WTC11 (cell line): ENCODE measurements around the gene APLF. TPM values are rescaled to one million over a fixed set of nuclear protein-coding genes. Genes with fewer than 3 reads are reported as not detected.

ENCODE experiments used
- ATAC-seq: fragments of 200-7000 bp; cut with Tn5 transposase; 2 replicates; pipeline ENCODE4 v1.10.0; 2021; ENCODE audit warnings: mild to moderate bottlenecking, moderate library complexity
- CTCF ChIA-PET: fragments of 300-600 bp; sonication (Branson Sonifier 250); formaldehyde crosslinking; loops from one replicate; lab custom pipeline; 2021; ENCODE audit warnings: antibody characterized with exemption; lab: Charles Lee
- POLR2A ChIA-PET: fragments of 350-600 bp; sonication (Branson Sonifier 250); formaldehyde crosslinking; loops from one replicate; lab custom pipeline; 2021; ENCODE audit warnings: antibody characterized with exemption; lab: Charles Lee
- DNase-seq: peaks from one replicate; pipeline ENCODE4 v3.0.0; 2021; ENCODE audit warnings: low spot score
- H3K27ac Mint-ChIP-seq: 2 replicates; pipeline ENCODE4 v1.8.0; 2021; ENCODE audit warnings: mixed read lengths
- H3K27me3 Mint-ChIP-seq: 2 replicates; pipeline ENCODE4 v1.8.0; 2021; ENCODE audit warnings: low read depth, mild to moderate bottlenecking, moderate library complexity, mixed read lengths
- H3K36me3 Mint-ChIP-seq: 2 replicates; pipeline ENCODE4 v1.8.0; 2021; ENCODE audit warnings: mixed read lengths
- H3K4me1 Mint-ChIP-seq: 2 replicates; pipeline ENCODE4 v1.8.0; 2022; ENCODE audit warnings: mixed read lengths
- H3K4me3 Mint-ChIP-seq: 2 replicates; pipeline ENCODE4 v1.8.0; 2021; ENCODE audit warnings: mild to moderate bottlenecking, moderate library complexity, mixed read lengths
- H3K9me3 Mint-ChIP-seq: 2 replicates; pipeline ENCODE4 v1.8.0; 2021; ENCODE audit warnings: mixed read lengths
- CBFB ChIP-seq: sonication (generic); formaldehyde crosslinking; IDR thresholded peaks from 2 replicates; pipeline ENCODE4 v1.8.1; 2022; ENCODE audit warnings: mild to moderate bottlenecking, low read depth, missing genetic modification reagents
- EMX1 ChIP-seq: fragments of 250-450 bp; sonication (Bioruptor Pico); IDR thresholded peaks from 2 replicates; pipeline ENCODE4 v1.8.0; 2021; ENCODE audit warnings: mild to moderate bottlenecking
- ESRRA ChIP-seq: sonication (generic); formaldehyde crosslinking; IDR thresholded peaks from 2 replicates; pipeline ENCODE4 v1.8.1; 2022; ENCODE audit warnings: mild to moderate bottlenecking, missing genetic modification reagents, borderline replicate concordance
- ETV6 ChIP-seq: sonication (generic); formaldehyde crosslinking; IDR thresholded peaks from 2 replicates; pipeline ENCODE4 v1.8.1; 2022; ENCODE audit warnings: mild to moderate bottlenecking, missing genetic modification reagents
- FOXK1 ChIP-seq: sonication (generic); formaldehyde crosslinking; IDR thresholded peaks from 2 replicates; pipeline ENCODE4 v1.8.0; 2022; ENCODE audit warnings: mild to moderate bottlenecking, moderate library complexity, missing genetic modification reagents
- FOXP1 ChIP-seq: sonication (generic); formaldehyde crosslinking; IDR thresholded peaks from 2 replicates; pipeline ENCODE4 v1.8.0; 2022; ENCODE audit warnings: missing genetic modification reagents, mild to moderate bottlenecking, moderate library complexity, borderline replicate concordance
- GRHL2 ChIP-seq: fragments of 250-450 bp; sonication (Bioruptor Pico); IDR thresholded peaks from 2 replicates; pipeline ENCODE4 v1.8.0; 2022; ENCODE audit warnings: mild to moderate bottlenecking, moderate library complexity; ENCODE audit not compliant: insufficient replicate concordance, severe bottlenecking
- HMGA2 ChIP-seq: fragments of 250-450 bp; sonication (Bioruptor Pico); IDR thresholded peaks from 2 replicates; pipeline ENCODE4 v1.4.0; 2021; ENCODE audit warnings: mild to moderate bottlenecking, moderate library complexity
- JAZF1 ChIP-seq: fragments of 250-450 bp; sonication (Bioruptor Pico); IDR thresholded peaks from 2 replicates; pipeline ENCODE4 v1.9.0; 2021; ENCODE audit warnings: moderate library complexity, mild to moderate bottlenecking, inconsistent platforms
- KAT7 ChIP-seq: sonication (generic); formaldehyde crosslinking; IDR thresholded peaks from 2 replicates; pipeline ENCODE4 v1.8.1; 2023; ENCODE audit warnings: missing genetic modification reagents, mild to moderate bottlenecking, borderline replicate concordance
- MYBL2 ChIP-seq: sonication (generic); formaldehyde crosslinking; IDR thresholded peaks from 2 replicates; pipeline ENCODE4 v1.8.1; 2023; ENCODE audit warnings: mild to moderate bottlenecking, moderate library complexity, missing genetic modification reagents
- NFYB ChIP-seq: sonication (generic); formaldehyde crosslinking; conservative IDR thresholded peaks from 2 replicates; pipeline ENCODE4 v1.8.0; 2022; ENCODE audit warnings: low read depth, missing genetic modification reagents
- SP1 ChIP-seq: sonication (generic); formaldehyde crosslinking; conservative IDR thresholded peaks from 2 replicates; pipeline ENCODE4 v1.8.1; 2022; ENCODE audit warnings: missing genetic modification reagents
- TP53 ChIP-seq: sonication (generic); formaldehyde crosslinking; IDR thresholded peaks from 2 replicates; pipeline ENCODE4 v1.8.1; 2023; ENCODE audit warnings: mild to moderate bottlenecking, missing genetic modification reagents
- ZNF263 ChIP-seq: sonication (generic); formaldehyde crosslinking; IDR thresholded peaks from 2 replicates; pipeline ENCODE4 v1.8.1; 2022; ENCODE audit warnings: low read depth, mild to moderate bottlenecking, moderate library complexity, missing genetic modification reagents
- ZNF317 ChIP-seq: sonication (generic); formaldehyde crosslinking; IDR thresholded peaks from 2 replicates; pipeline ENCODE4 v1.8.1; 2023; ENCODE audit warnings: low read depth, mild to moderate bottlenecking, moderate library complexity, missing genetic modification reagents, borderline replicate concordance
- ZNF423 ChIP-seq: fragments of 250-450 bp; sonication (Bioruptor Pico); IDR thresholded peaks from 2 replicates; pipeline ENCODE4 v2.1.2; 2022; ENCODE audit warnings: mild to moderate bottlenecking, moderate library complexity
- total RNA-seq: library from RNA; stranded (reverse); gene quantifications from 3 replicates; pipeline ENCODE4 v1.2.3, GENCODE V29; 2021
- TF ChIP-seq, protein P1 (sequence below): sonication (generic); formaldehyde crosslinking; IDR thresholded peaks from 2 replicates; pipeline ENCODE4 v1.8.1; 2023; ENCODE audit warnings: mild to moderate bottlenecking, moderate library complexity, missing genetic modification reagents
- TF ChIP-seq, protein P2 (sequence below): sonication (generic); formaldehyde crosslinking; IDR thresholded peaks from 2 replicates; pipeline ENCODE4 v1.8.0; 2022; ENCODE audit warnings: mild to moderate bottlenecking, missing genetic modification reagents
- TF ChIP-seq, protein P3 (sequence below): sonication (generic); formaldehyde crosslinking; IDR thresholded peaks from 2 replicates; pipeline ENCODE4 v1.8.1; 2022; ENCODE audit warnings: low read depth, missing genetic modification reagents, borderline replicate concordance
- TF ChIP-seq, protein P4 (sequence below): sonication (generic); formaldehyde crosslinking; IDR thresholded peaks from 2 replicates; pipeline ENCODE4 v1.8.1; 2023; ENCODE audit warnings: mild to moderate bottlenecking, missing genetic modification reagents, moderate library complexity
- TF ChIP-seq, protein P5 (sequence below): sonication (generic); formaldehyde crosslinking; IDR thresholded peaks from 2 replicates; pipeline ENCODE4 v1.8.1; 2022; ENCODE audit warnings: missing genetic modification reagents, borderline replicate concordance
- TF ChIP-seq, protein P6 (sequence below): fragments of 250-450 bp; sonication (Bioruptor Pico); IDR thresholded peaks from 2 replicates; pipeline ENCODE4 v1.8.0; 2021; ENCODE audit warnings: mild to moderate bottlenecking

APLF gene
- total RNA-seq, 1 experiment from 2014 or later, result 2.7 TPM

DNA sequence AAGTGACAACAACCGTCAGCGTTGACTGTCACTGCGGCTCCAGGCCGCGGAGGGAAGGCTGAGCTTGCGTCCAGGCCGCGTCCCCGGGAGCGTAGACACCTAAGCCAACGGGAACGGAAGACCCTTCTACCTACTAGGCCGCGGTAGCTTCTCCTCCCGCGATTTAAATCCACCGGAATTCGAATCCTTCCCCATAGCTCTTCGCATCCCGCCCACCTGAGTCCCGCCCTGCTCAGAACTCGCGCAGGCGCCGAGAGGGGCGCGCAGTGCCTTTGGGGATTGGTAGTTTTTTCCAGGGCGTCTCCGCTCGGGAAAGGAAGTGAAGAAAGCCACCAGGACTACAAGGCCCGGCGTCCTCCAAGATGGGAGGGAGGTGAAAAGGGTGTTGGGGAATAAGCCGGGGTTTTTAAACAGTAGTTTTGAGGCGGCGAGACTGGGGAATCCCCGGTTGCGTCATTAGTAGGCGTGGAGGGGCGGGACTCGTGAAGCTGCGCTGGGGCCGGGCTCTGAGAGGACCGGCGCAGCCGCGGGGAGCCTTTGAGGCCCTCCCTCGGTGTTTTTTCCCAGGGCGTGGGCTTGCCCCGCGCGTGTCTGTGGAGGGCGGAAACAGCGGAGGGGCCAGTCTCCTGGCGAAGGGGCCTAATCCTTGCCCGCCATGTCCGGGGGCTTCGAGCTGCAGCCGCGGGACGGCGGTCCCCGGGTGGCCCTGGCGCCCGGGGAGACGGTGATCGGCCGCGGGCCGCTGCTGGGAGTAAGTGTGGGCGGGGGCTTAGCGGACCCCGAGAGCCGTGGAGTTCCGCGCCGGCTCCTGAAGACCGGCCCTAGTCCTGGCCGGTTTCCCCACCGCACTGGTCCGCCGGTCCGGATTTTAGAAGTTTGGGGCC is at the start of gene APLF, which contains the start of gene FBXO48 (continued):
- TF ChIP-seq, protein P1, sequence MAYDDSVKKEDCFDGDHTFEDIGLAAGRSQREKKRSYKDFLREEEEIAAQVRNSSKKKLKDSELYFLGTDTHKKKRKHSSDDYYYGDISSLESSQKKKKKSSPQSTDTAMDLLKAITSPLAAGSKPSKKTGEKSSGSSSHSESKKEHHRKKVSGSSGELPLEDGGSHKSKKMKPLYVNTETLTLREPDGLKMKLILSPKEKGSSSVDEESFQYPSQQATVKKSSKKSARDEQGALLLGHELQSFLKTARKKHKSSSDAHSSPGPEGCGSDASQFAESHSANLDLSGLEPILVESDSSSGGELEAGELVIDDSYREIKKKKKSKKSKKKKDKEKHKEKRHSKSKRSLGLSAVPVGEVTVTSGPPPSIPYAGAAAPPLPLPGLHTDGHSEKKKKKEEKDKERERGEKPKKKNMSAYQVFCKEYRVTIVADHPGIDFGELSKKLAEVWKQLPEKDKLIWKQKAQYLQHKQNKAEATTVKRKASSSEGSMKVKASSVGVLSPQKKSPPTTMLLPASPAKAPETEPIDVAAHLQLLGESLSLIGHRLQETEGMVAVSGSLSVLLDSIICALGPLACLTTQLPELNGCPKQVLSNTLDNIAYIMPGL (CRISPR knock-in tag), result peak; percentile 72
- TF ChIP-seq GRHL2 (CRISPR knock-in tag) (no peak), ZNF263 (CRISPR knock-in tag) (no peak), ESRRA (CRISPR knock-in tag) (no peak), FOXK1 (peak; percentile 3; the same call in 1 of the 2 replicates), KAT7 (CRISPR knock-in tag) (0 out of 2 replicates have a peak, but pooled peaks have one; percentile 38), EMX1 (no peak), MYBL2 (CRISPR knock-in tag) (peak; percentile 23; the same call in 1 of the 2 replicates), ZNF423 (CRISPR knock-in tag) (peak; percentile 93)
- TF ChIP-seq, protein P2, sequence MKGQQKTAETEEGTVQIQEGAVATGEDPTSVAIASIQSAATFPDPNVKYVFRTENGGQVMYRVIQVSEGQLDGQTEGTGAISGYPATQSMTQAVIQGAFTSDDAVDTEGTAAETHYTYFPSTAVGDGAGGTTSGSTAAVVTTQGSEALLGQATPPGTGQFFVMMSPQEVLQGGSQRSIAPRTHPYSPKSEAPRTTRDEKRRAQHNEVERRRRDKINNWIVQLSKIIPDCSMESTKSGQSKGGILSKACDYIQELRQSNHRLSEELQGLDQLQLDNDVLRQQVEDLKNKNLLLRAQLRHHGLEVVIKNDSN, result 0 out of 2 replicates have a peak, but pooled peaks have one; percentile 16
- TF ChIP-seq, protein P3, sequence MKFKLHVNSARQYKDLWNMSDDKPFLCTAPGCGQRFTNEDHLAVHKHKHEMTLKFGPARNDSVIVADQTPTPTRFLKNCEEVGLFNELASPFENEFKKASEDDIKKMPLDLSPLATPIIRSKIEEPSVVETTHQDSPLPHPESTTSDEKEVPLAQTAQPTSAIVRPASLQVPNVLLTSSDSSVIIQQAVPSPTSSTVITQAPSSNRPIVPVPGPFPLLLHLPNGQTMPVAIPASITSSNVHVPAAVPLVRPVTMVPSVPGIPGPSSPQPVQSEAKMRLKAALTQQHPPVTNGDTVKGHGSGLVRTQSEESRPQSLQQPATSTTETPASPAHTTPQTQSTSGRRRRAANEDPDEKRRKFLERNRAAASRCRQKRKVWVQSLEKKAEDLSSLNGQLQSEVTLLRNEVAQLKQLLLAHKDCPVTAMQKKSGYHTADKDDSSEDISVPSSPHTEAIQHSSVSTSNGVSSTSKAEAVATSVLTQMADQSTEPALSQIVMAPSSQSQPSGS (CRISPR knock-in tag), result no peak

DNA sequence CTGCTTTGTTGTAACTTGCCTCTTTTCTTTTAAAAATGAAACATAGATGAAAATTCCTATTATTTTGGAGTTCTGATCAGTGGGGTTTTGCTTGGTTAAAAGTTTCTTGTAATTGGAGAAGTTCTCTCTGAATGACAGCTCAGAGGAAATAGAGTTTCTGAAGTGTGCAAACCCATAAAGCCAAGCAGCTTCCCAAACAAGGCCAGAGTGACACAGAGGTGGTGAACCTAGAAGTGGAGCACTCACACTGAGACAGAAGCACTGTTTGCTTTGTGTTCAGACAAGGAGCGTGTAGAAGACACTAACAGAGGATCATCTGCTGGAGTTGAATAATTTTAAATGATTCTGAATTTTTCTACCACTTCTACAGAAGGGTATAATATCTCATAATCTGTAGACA is 49.5 kb upstream of the APLF start:
- no peak overlapping the region for H3K4me3 Mint-ChIP-seq
- ChIA-PET CTCF (interaction anchor here (1.0 kb wide), 1 partner anchor 30 kb away, joined by 4 read pairs; no protein-coding TSS in a partner anchor), POLR2A (no interaction called here)
- no peak for TF ChIP-seq CBFB (CRISPR knock-in tag)
- TF ChIP-seq NFYB (CRISPR knock-in tag), result no peak
- TF ChIP-seq, protein P4, sequence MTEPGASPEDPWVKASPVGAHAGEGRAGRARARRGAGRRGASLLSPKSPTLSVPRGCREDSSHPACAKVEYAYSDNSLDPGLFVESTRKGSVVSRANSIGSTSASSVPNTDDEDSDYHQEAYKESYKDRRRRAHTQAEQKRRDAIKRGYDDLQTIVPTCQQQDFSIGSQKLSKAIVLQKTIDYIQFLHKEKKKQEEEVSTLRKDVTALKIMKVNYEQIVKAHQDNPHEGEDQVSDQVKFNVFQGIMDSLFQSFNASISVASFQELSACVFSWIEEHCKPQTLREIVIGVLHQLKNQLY (CRISPR knock-in tag), result no peak
- no peak for TF ChIP-seq SP1
- TF ChIP-seq TP53 (CRISPR knock-in tag), result no peak
- TF ChIP-seq KAT7 (CRISPR knock-in tag), result no peak
- TF ChIP-seq ZNF263 (CRISPR knock-in tag), result no peak
- no peak for TF ChIP-seq JAZF1 (CRISPR knock-in tag)
- TF ChIP-seq ZNF317 (CRISPR knock-in tag), result no peak
- H3K27ac Mint-ChIP-seq, result no peak overlapping the region
- H3K9me3 Mint-ChIP-seq, result no peaks in the 10 kb centered on the region
- peaks cover 21% of the 10 kb centered on the region for H3K4me1 Mint-ChIP-seq
- ATAC-seq, result no peak
- no peak for DNase-seq
- H3K36me3 Mint-ChIP-seq, result no peaks in the 10 kb centered on the region
- H3K27me3 Mint-ChIP-seq, result no peaks in the 10 kb centered on the region

DNA sequence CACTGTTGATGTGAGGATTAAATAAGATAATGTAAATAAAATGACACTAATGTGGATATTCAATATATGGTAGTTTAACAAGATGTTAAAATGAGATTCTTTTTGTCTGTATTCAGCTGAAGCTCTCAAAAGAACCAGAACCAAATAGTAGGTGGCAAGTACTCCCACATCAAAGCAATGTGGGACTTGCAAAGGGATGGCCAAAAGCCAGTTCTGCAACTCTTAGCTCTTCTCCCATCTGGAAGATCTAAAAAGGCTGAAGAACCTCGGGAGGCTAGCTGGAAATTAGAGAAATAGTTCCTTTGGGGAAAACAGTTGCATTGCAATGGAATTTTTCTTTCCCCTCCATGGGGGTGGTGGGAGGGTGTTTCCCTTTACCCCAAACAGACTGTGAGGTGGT is 49.0 kb upstream of the APLF start:
- Mint-ChIP-seq H3K9me3 (no peaks in the 10 kb centered on the region), H3K27me3 (no peaks in the 10 kb centered on the region), H3K27ac (no peak overlapping the region), H3K36me3 (no peaks in the 10 kb centered on the region), H3K4me3 (no peak overlapping the region), H3K4me1 (peaks cover 21% of the 10 kb centered on the region)
- DNase-seq, result no peak
- no peak for ATAC-seq
- ChIA-PET POLR2A (no interaction called here), CTCF (interaction anchor here (1.0 kb wide), 1 partner anchor 30 kb away, joined by 4 read pairs; no protein-coding TSS in a partner anchor)
- TF ChIP-seq, protein P5, sequence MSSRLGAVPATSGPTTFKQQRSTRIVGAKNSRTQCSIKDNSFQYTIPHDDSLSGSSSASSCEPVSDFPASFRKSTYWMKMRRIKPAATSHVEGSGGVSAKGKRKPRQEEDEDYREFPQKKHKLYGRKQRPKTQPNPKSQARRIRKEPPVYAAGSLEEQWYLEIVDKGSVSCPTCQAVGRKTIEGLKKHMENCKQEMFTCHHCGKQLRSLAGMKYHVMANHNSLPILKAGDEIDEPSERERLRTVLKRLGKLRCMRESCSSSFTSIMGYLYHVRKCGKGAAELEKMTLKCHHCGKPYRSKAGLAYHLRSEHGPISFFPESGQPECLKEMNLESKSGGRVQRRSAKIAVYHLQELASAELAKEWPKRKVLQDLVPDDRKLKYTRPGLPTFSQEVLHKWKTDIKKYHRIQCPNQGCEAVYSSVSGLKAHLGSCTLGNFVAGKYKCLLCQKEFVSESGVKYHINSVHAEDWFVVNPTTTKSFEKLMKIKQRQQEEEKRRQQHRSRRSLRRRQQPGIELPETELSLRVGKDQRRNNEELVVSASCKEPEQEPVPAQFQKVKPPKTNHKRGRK, result no peak
- no peak for TF ChIP-seq ETV6 (CRISPR knock-in tag)
- TF ChIP-seq, protein P6, sequence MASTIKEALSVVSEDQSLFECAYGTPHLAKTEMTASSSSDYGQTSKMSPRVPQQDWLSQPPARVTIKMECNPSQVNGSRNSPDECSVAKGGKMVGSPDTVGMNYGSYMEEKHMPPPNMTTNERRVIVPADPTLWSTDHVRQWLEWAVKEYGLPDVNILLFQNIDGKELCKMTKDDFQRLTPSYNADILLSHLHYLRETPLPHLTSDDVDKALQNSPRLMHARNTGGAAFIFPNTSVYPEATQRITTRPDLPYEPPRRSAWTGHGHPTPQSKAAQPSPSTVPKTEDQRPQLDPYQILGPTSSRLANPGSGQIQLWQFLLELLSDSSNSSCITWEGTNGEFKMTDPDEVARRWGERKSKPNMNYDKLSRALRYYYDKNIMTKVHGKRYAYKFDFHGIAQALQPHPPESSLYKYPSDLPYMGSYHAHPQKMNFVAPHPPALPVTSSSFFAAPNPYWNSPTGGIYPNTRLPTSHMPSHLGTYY (CRISPR knock-in tag), result no peak
- no peak for TF ChIP-seq EMX1
- no peak for TF ChIP-seq FOXP1 (CRISPR knock-in tag)
- no peak for TF ChIP-seq HMGA2 (CRISPR knock-in tag)
- no peak for TF ChIP-seq MYBL2 (CRISPR knock-in tag)
